Activated naive CD8-positive, alpha-beta T cell treated with anti-CD3 and anti-CD28 coated beads, Interleukin-2, amount 50 U/mL, for 16 hours (primary cell): Measurements from ENCODE around the gene IMMP2L.
"Not testable (repeated sequence)": the region's sequence is repeated elsewhere in the genome, so short reads cannot be mapped to it uniquely, and the experiment has no call there.

Source experiments
- DNase-seq: peaks from one replicate; pipeline ENCODE4 v3.0.0-alpha.2; 2020; ENCODE audit warnings: low read depth, low spot score

IMMP2L gene

DNA sequence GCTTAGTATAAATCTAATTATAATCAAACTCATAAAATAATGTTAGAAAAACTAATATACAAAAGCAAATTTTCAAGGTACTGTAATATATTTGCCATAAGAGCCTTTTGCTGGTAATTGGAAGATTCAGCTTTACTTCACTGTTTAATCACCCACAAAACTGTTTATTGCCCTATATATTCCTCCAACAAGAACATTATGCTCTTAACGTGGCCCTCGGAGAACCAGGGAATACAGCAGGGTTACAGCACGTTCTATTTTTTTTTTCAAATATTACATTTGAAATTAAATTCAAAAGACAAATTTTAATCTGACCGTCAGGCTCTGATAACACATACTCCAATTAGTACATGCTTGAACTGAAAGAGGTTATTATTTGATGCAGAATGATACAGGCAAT is 807.6 kb downstream of the IMMP2L start:
- no peak for DNase-seq

DNA sequence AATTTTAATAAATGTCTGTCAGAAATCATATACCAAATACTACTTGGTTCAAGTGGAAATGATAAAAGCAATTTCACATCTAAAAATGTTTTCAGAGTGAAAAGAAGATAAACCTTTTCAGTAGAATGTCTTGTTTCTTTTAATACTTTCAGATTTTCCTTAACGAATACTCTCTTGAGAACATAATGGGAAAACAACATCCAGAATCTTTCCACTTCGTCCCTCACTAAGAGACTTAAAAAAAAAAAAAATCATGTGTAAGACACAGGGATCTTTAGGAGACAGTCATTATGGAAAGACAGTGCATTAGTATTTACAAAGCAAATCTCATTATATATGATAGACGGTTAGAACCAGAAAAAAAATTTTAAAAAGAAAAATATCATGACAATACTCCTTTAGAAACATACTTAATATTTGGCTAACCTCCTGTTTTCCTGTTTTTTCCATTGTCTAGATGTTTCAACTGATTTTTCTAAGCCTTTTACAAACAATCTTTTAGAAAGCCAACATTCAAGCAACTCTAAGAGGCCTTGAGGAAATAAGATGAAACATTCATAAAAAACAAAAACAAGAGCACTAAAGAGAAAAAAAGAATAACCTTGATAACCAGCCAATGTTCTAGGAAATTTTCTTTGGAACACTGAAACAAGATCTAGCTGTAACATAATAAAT is 811.2 kb downstream of the IMMP2L start:
- DNase-seq, result no peak

DNA sequence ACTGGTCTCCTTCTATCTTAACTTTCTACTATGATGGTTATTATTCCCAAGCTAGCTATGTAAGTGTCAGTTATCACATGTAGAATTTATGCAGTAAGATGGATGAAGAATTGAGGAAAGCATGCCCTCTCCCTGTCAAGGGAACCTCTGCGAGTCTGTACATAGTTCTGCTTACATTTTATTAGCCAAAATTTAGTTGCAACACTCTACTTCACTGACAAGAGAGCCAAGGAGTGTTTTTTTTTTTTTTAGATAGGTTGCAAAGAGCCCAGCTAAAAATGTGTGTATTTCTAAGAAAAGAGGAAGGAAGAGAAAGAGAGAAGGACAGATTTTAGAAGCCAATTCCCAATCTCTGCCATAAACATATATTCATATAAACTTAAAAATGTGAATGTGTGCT is 829.1 kb downstream of the IMMP2L start:
- DNase-seq, result no peak

DNA sequence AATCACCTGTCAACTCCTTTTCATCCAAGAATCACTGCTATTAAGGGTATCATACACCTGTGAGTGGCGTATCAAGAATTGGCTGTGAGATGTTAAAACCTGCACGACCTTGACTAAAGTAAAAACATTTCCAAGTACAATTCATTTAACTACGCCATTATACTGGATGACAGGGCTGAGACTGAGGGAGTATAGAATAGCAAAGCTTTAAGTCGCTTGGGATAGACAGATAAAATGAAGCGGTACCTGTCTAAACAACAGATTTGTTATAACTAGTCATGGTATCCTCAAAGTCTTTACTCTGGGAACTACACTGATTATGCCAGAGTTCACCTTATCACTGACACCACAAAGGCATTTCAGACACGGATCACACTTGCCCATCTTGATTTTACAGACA is 837.5 kb downstream of the IMMP2L start:
- DNase-seq, result no peak

DNA sequence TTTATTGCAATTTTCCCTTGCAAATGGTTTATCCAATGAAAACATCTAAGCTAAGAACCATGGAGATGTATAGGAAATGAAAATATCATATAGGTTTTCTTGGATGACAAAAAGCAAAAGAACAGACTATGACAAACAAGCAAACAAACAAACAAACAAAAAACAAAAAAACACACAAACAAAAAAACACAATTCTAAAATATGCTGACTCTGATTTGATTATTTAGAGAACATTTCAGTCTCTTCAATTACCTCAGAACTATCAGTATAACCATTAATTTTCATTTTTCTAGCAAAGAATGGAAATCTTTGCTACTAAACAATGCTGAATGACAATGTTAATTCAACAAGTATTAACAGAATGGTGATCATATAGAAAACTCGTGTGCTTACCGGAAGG is 840.9 kb downstream of the IMMP2L start:
- DNase-seq, result no peak

DNA sequence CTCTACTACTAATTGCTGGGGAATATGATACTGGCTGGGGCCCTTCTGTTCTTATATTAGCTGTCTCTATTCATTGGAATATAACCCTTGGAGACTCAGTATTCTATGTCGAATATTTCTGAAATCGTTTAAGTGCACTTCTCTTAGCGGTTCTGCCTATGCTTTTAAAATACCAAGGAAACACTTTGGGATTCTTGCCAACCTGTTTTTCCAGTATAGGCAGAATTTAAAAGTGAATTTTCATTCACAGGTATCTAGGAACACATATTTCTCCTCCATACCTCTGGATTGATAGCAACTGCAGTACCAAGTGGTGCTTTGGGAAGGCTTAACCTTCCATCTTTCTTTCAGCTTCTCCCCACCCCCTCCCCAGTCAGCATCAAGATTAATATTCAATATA is 841.7 kb downstream of the IMMP2L start:
- no peak for DNase-seq

DNA sequence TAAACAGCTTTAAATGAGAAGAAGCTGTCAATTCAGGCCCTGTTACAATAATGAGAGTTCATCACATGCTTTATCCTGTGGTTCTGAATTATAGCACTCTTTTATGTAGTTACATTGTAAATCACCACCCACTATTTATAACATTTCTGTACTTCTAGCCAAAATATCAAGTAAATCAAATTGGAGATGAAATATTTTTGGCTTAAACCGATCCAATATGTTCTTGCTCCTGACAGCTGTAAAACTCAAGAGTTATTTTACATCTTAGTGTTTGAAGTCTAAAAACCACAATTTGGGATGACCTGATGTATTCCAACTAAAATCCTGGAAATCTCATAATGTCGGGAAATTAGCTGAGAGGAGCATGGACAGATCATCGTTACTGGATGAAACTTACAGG is 842.6 kb downstream of the IMMP2L start:
- no peak for DNase-seq

DNA sequence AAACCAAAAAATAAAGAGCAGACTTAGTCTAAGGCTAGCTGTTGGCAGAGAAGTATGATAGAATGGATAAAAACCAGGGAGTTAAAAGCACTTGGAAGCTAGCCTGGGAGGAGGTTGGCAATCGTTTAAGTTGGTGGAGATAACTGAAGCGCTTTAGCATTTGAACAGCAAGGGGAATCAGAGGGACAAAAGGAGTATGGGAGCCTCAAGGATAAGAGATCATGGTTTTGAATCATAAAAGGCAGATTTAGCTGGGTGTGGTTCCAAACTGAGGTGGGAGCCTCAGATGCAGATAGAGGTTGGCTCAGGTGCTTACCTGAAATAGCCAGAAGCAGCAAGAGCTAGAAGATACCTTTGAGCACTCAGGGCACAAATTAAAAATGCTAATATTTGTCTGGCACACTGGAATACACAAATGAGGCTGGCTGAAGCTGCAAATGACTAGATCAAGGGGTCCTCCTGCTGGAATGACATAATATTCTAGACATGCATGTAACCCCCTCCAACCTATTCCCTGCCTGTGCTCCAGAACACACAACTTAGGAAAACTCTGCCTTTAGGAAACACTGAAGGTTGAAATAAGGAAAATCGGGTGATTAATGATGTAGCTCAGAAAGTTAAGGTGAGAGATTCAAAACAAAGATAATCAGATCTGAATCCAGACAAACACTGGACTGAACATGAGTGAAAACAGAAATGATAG is 843.6 kb downstream of the IMMP2L start:
- DNase-seq, result no peak

DNA sequence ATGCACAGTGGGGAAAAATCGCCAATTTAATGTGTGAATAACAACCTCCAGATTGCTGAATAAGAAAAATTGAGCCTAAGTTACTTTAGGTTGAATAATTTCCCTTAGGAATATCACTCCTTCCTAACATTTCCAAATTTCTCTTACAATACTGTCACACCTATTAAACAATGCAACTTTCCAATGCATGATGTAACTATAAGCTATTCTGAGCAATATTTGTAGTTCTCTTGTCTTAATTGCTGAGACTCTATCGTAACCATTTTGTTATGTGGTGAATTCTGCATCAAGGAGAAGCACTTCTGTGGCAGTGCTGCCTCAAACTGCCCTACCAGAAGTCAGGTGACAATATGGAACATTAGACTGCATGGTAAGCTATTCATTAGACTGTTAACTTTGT is 858.1 kb downstream of the IMMP2L start:
- no peak for DNase-seq

DNA sequence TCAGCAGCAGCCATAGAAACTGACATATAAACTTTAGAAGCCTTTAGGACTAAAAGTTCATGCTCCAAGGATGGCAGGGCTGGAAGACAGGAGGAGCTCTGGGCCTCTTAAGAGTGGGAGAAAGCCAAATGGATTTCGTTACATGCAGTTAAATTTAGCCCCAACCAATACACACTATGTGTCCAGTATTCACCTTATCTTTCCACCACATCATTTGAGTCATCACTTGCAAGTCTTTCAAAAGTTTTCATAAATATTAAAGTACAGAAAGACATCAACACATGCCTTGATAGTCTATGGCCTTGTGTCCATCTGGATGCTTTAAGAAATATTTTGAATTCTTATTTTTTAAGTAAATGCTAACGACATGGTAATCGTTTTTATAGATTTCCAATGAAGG is 863.7 kb downstream of the IMMP2L start:
- no peak for DNase-seq

DNA sequence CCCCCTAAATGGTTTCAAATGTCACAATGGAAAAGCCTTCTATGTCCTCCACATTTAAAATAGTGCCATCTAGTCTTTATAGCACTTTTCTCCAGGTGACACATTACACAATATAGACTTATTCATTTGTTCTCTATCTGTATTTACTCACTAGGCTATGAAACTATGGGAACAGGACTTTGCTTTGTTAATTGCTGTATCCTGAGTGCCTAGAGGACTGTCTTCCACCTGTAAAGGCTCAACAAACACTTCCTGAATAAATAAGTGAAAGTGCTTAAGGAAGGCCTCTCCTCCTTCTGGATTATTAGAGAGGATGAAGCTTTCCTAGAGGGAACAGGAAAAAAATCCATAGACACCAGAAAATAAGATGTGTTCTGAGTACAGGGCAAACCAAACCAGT is 868.9 kb downstream of the IMMP2L start:
- DNase-seq, result no peak

DNA sequence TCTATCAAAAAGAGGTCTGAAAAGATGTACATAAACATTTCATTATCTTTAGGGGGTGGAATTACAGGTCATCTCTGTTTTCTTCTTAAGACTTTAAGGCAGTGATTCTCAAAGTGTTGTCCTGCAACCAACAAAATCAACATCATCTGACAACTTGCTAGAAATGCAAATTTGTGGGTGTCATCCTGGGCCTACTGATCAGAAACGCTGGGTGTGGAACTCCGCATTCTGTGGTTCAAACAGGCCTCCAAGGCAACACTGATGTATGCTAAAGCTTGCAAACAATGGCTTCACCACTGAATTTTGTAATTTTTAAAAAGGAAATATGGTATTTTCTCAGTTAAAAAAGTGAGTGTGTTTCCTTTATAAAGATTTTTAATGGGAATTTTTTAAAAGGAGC is 873.4 kb downstream of the IMMP2L start:
- no peak for DNase-seq

DNA sequence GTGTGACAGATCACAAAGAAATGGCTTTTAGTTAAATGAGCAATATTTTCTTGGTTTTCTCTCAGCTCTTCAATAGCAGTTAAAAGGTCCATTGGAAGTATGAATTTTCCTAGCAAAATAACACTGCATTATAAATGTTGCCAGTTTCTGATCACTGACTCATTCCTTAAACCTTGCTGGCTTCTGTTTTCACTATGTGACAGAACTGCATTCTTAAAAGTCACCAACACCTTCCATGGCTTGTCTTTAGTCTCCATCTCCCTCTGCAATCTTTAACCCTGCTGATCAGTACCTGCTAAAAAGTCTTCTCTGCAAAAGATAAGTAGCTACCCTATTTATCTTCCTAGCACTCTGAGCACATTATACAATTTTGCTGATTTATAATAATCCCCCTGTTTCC is 876.4 kb downstream of the IMMP2L start:
- DNase-seq, result no peak

DNA sequence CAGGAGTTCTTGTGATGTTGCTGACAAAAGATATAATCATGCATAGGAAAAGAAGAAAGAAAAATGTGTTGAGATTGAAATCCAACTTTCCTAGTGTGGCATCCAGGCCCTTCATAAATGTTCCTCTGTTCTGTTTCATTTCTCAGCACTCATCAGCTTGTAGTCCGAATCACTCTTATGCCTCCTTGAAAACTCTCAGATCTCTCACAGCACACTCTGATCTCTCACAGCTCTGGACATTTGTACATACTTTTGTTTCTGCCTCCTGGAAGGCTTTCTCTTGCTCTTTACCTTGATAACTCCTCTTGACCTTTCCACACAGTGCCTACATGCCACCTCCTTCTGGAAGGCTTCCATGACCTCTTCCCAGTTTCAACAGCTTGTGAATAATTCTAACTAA is 880.4 kb downstream of the IMMP2L start:
- DNase-seq, result no peak

DNA sequence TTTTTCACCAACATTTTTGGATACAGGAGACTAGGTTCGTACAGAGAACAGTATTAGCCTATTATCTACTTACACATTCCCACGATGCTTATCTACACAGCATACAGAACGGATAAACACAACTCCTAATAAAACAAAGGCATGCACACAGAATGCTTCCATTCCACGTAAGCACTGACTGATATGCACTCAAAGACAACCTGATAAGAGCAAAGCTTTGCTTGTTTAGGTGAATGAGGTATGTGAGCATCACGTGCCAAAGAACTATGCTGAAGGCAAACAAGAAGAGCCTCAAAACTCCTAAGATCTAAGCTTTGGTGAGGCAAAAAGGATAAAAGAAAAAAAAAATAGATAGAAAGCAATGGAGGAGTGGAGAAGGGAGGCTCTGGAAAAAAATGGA is 884.9 kb downstream of the IMMP2L start:
- no peak for DNase-seq

DNA sequence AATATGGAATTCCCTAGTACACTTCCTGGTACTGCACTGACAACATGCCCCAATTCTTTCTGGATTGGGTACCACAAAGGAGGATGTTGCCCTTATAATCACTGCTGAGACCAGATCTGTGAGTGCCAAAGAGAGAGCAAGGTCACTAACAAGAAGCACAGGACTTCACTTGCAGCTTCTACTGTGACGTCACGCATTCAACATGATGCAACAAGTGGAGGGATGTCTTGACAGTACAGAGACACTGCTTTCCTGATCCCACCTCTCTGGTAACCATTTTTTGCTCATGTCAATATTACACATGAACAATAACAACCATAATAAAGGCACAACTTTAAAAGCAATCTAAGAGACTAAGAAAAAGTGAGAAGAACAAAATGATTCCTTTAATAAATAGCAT is 885.5 kb downstream of the IMMP2L start:
- no peak for DNase-seq

DNA sequence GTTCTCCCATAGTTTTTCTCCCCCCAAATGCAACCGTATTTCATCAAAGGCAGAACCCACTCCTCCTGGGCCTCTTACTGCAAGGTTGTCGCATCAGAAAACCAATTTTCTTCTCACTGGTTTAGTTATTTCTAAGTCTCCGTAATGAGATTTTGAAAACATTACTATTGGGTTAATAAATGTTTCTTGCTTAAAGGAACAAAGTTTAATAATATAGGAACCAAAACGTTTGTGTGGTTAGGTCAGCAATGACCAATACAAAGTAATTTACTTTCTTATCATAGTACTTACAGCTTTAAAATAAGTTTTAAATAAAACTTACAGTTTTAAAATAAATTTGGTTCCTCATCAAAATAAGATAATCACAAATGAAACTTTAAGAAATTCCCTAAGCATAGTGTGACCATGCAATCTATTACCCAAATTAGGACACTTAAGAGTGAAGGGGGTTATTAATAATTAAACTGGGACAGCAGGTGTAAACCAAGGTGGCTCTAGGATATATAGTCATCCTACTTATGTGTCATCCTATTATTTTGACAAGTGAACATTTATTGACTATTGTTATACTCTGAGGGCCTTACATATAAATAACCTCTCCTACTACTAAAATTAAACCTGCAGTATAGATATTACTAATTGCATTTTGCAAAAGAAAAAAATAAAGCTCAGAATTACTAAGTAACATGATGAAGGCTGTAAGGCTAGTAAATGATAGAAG is 886.7 kb downstream of the IMMP2L start:
- no peak for DNase-seq

DNA sequence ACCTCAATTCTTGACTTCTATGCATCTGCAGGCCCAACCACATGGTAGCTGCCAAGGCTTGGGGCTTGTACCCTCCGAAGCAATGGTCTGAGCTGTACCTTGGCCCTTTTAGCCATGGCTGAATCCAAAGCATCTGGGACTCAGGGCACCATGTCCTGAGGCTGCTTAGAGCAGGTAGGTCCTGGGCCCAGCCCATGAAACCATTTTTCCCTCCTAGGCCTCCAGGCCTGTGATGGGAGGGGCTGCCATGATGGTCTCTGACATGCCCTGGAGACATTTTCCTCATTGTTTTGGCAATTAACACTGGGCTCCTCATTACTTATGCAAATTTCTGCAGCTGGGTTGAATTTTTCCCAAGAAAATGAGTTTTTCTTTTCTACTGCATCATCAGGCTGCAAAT is 889.1 kb downstream of the IMMP2L start:
- no peak for DNase-seq

DNA sequence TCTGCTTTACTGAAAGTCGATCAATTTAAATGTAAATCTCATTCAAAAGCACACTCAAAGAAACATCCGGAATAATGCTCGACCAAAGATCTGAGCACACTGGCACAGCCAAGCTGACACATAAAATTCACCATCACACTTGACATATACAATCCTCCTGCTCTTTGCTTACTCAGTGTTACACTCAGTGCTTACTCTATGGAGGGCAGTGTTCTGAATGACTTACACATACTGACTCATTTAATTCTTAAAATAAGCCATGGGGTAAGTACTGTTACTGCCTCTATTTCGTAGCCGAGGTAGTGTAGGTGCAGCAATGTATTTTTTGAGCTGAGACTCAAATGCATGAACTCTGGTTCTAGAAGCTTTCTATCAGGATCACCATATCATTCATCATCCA is 892.9 kb downstream of the IMMP2L start:
- DNase-seq, result no peak

DNA sequence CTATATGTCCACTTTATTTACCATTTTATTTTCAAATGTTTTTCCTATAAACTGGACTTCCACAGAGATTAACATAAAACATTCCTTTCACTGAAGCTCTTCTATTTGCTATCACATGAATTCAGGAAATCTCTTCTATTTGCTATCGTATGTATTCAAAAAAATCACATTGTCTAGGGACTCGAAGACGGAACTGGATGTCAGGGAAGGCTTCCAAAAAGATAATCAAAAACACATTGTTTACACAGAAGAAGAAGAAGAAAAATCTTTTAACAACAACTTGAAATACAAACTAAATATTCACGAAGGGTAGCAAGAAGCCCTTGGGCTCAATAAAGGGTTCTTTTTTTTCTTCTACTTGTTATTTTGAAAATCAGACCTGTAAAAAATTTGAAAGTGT is 897.5 kb downstream of the IMMP2L start:
- no peak for DNase-seq

DNA sequence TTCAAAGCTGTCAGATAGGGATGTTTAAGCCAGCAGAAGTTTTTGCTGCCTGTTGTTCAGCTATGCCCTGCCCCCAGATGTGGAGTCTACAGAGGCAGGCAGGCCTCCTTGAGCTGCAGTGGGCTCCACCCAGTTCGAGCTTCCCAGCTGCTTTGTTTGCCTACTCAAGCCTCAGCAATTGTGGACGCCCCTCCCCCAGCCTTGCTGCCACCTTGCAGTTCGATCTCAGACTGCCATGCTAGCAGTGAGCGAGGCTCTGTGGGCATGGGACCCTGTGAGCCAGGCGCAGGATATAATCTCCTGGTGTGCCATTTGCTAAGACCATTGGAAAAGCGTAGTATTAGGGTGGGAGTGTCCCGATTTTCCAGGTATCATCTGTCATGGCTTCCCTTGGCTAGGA is 901.7 kb downstream of the IMMP2L start:
- DNase-seq, result not testable (repeated sequence)

DNA sequence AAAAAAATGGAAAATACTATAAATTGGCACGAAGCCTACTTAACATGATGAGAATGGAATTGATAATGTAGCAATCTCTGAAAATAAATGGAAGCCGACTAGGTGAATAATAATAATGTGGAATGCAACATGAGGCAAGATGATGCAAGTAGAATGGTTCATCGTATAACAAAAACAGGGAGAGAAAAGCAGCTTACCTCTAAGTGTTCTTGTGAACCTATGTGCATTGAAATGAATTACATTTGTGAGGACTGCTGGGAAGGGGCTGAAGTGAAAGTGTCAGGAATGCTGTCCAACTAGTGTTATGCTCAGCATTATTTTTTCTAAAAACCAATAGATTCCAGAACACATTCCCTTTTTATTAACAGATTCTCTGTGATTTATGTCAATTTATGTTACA is 912.0 kb downstream of the IMMP2L start:
- DNase-seq, result no peak

DNA sequence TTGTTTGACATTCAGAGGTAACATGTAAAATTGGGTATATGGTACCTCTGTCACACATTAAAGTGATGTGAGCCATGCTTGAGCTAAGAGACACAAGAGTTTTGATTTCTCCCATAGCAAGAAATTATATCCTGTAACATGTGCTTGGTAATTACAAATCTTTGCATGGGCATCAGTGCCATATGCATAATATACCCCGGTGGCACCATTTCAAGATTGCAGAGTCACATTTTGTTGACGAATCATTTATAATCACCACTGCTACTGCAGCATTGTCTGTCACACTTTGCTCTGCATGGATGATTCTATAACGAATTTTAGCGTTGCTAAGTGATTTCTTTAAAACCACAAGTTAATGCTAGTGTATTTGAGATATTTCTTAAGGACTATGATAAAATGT is 915.0 kb downstream of the IMMP2L start:
- no peak for DNase-seq
